Stomach (tissue), 9 donors: ENCODE data around the gene SUSD6. TPM values are rescaled to one million over a fixed set of nuclear protein-coding genes. Genes with fewer than 3 reads are reported as not detected.
"Not testable (repeated sequence)": the region's sequence is repeated elsewhere in the genome, so short reads cannot be mapped to it uniquely, and the experiment has no call there.

Experiments used
- DNase-seq, 2 donors: peaks; one replicate each; pipeline versions ENCODE4 v3.0.0 to v3.0.0-alpha.2; 2013 to 2019
- H3K27ac ChIP-seq, 5 donors: fragments of 200-600 bp in 4 of 5; sonication (generic) in 4 of 5; one replicate each; pipeline ENCODE4 v1.5.1; 2013 to 2019; ENCODE audit warnings: mild to moderate bottlenecking in 1 of 5, moderate library complexity in 1 of 5
- H3K27me3 ChIP-seq, 3 donors: fragments of 200-600 bp; sonication (generic); one replicate each; pipeline ENCODE4 v1.5.1; 2017 to 2019; ENCODE audit warnings: mixed run types in 1 of 3
- H3K36me3 ChIP-seq, 4 donors: fragments of 200-600 bp; sonication (generic); 1 replicate in 3 of 4; 2 replicates in 1 of 4; pipeline ENCODE4 v1.5.1; 2016 to 2019
- H3K4me1 ChIP-seq, 4 donors: fragments of 200-600 bp; sonication (generic); one replicate each; pipeline ENCODE4 v1.5.1; 2016 to 2019
- H3K4me3 ChIP-seq, 4 donors: fragments of 200-600 bp; sonication (generic) in 3 of 4; one replicate each; pipeline ENCODE4 v1.5.1; 2016 to 2019; ENCODE audit warnings: mild to moderate bottlenecking in 1 of 4
- H3K9me3 ChIP-seq, 4 donors: fragments of 200-600 bp; sonication (generic); one replicate each; pipeline ENCODE4 v1.5.1; 2016 to 2019
- CTCF ChIP-seq, 7 experiments: fragments of 450-650 bp in 4 of 7; fragments of 200-600 bp in 3 of 7; sonication (generic) in 3 of 7; IDR thresholded peaks; one replicate each; pipeline ENCODE4 v1.5.1; 2016 to 2019; ENCODE audit warnings: antibody characterized with exemption in 7 of 7, control low read depth in 2 of 7, mild to moderate bottlenecking in 1 of 7
- EP300 ChIP-seq: sonication (generic); formaldehyde crosslinking; IDR thresholded peaks from one replicate; pipeline ENCODE4 v1.6.1; 2017; ENCODE audit warnings: antibody characterized with exemption
- POLR2A ChIP-seq, 4 donors: fragments of 450-650 bp; IDR thresholded peaks; one replicate each; pipeline ENCODE4 v1.6.1; 2016; ENCODE audit warnings: antibody characterized with exemption in 4 of 4, control low read depth in 2 of 4, mild to moderate bottlenecking in 1 of 4, moderate library complexity in 1 of 4
- POLR2AphosphoS5 ChIP-seq, 3 donors: sonication (generic); formaldehyde crosslinking; IDR thresholded peaks; one replicate each; pipeline ENCODE4 v1.6.1; 2016; ENCODE audit warnings: antibody characterized with exemption in 3 of 3
- WGBS, 5 donors: extraction: QIAGEN DNeasy Blood & Tissue Kit in 3 of 5; methylation state at CpG; one replicate each; pipeline versions ENCODE4 v1.1.5 to v1.1.7; 2013 to 2018; 5-methylcytosine and 5-hydroxymethylcytosine counted together
- intact Hi-C: fragments of 100-400 bp; cut with DNase I; formaldehyde crosslinking; loops from one replicate; pipeline ENCODE4 v1.15.1; 2023; ENCODE audit warnings: low total_unique reads
- polyA plus RNA-seq, 3 donors: library from polyadenylated mRNA; stranded (reverse); fragments of 200-250 nt; gene quantifications; one replicate each; pipeline ENCODE4 v1.2.3, GENCODE V29; 2013
- total RNA-seq, 5 donors: library from RNA; depleted of rRNA; stranded (reverse); fragments of >200 nt; gene quantifications; one replicate each; pipeline versions ENCODE4 v1.1.0 to v1.2.3, GENCODE V29; 2014 to 2016
- donor health status: healthy with polysubstance abuse.
- donor health status: Bipolar disorder and iron deficiency.
- donor health status: healthy.

Gene SUSD6
- total and polyA plus RNA-seq, 8 donors, result 4.9 to 39.0 (median 24.7) TPM

- intact Hi-C loops, result no loop called here
- Histone ChIP-seq H3K9me3 (no peaks in the 10 kb centered on the region), H3K4me1 (peaks cover 0 to 16% (median 8%) of the 10 kb centered on the region in 4 donors), H3K36me3 (no peaks in the 10 kb centered on the region), H3K27ac (no peak overlapping the region), H3K27me3 (no peaks in the 10 kb centered on the region), H3K4me3 (no peak overlapping the region)
- WGBS, 5 donors, result 89 to 95% (median 92%) methylated on average over 5 of the region's 5 CpGs
- DNase-seq, result no peak
- TF ChIP-seq POLR2A (IDR thresholded peaks at IDR 0.05), result no peak
- no peak for TF ChIP-seq POLR2AphosphoS5 (IDR thresholded peaks at IDR 0.05)
Measured at GRCh38 chr14:69595336-69595735, 16.1 kb upstream of the SUSD6 start.

GRCh38 chr14:69599431-69599830 lies 12.0 kb upstream of the SUSD6 start:
- H3K4me1 ChIP-seq, H3K27ac ChIP-seq, intact Hi-C loops, H3K27me3 ChIP-seq, DNase-seq, H3K9me3 ChIP-seq, H3K4me3 ChIP-seq, H3K36me3 ChIP-seq: not testable (repeated sequence)
- WGBS, 5 donors, result 77 to 94% (median 91%) methylated on average over 5 of the region's 5 CpGs

- H3K36me3 ChIP-seq, result no peaks in the 10 kb centered on the region
- intact Hi-C loops, result loop anchor here (5.0 kb wide), 1 partner anchor 127 kb away; no protein-coding TSS in a partner anchor
Measured at GRCh38 chr14:69600304-69600891, 11.0 kb upstream of the SUSD6 start.

DNA sequence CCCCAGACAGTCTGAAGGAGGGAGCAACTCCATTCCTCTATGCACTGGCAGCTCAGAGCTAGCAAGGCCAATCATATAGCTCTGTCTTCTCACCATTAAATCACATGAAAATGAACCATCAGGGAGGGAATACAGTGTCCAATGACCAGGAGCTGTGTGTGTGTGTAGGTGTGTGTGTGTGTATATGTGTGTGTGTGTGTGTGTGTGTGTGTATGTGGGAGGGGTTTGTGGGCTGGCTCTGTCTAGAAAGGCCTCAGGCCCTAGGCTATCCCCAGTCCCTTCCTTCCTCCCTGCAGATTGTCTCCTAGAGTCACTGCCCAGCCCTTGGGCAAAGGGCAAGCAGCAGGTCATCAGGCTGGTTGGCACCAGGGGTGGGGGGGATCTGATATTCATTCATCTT lies 5.7 kb upstream of the SUSD6 start:
- H3K4me3 ChIP-seq, result no peak overlapping the region
- no peaks in the 10 kb centered on the region for H3K27me3 ChIP-seq
- no peak for DNase-seq
- intact Hi-C loops, result no loop called here
- no peak overlapping the region for H3K27ac ChIP-seq
- TF ChIP-seq POLR2A (IDR thresholded peaks at IDR 0.05) (no peak), EP300 (no peak), POLR2AphosphoS5 (IDR thresholded peaks at IDR 0.05) (no peak), CTCF (IDR thresholded peaks at IDR 0.05) (no peak)
- H3K9me3 ChIP-seq, result no peaks in the 10 kb centered on the region
- no peaks in the 10 kb centered on the region for H3K36me3 ChIP-seq
- peaks cover 4 to 31% (median 8%) of the 10 kb centered on the region in 4 donors for H3K4me1 ChIP-seq

More at GRCh38 chr14:69600304-69600891, 11.0 kb upstream of the SUSD6 start:
- Histone ChIP-seq H3K4me1 (no peaks in the 10 kb centered on the region), H3K9me3 (no peaks in the 10 kb centered on the region), H3K27ac (no peak overlapping the region), H3K4me3 (no peak overlapping the region), H3K27me3 (no peaks in the 10 kb centered on the region)
- no peak for TF ChIP-seq EP300
- TF ChIP-seq CTCF (IDR thresholded peaks at IDR 0.05), result no peak
- TF ChIP-seq POLR2AphosphoS5 (IDR thresholded peaks at IDR 0.05), result no peak
- TF ChIP-seq POLR2A (IDR thresholded peaks at IDR 0.05), result no peak
- no peak for DNase-seq
- 72 to 81% (median 79%) methylated on average over 3 of the region's 3 CpGs for WGBS, 5 donors

DNA sequence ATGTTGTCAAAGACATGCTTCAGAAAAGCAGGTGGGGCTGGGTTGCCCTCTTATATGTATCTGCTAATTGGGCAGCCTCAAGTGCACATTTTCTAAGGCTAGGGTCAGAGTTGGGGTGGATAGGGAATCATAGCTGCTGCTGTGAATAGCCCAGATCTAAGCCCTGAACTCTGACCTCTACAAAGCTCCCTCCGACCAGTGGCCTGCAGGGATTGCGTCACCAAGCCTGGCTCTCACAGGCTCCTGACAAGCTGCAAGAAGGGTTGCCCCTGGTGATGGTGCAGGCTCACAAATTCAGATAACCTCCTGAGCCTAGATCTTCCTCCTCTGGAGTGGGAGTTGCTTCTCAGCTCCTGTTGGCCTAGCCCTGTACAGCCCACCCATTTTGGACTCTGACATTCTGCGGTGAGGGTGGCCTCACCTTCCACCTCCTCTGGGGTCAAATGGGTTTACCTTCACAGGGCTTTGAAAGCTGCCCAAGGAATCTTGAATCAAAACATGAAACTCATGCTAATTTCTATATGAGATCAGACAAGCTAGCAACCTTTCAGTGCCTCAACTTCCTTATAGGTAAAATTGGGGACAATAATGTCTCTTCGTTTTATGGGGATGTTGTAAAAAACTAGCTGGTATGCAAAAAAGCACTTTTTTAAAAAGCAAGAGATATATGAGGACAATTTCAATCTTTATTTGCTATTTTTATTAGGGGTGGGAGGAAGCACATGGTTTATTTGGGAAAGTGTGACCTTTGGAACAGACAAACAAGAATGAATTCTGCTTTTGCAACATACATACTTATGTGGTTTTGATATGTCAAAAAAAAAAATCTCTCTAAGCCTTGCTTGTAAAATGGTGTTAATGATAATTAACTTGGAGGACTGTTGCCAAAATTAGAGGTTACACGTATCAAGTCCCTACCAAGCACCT lies 4.9 kb upstream of the SUSD6 start:
- Histone ChIP-seq H3K27ac (no peak overlapping the region), H3K4me1 (peaks cover 7 to 35% (median 11%) of the 10 kb centered on the region in 4 donors), H3K27me3 (no peaks in the 10 kb centered on the region), H3K4me3 (no peak overlapping the region), H3K9me3 (no peaks in the 10 kb centered on the region), H3K36me3 (no peaks in the 10 kb centered on the region)
- intact Hi-C loops, result no loop called here
- TF ChIP-seq POLR2AphosphoS5 (IDR thresholded peaks at IDR 0.05) (no peak), CTCF (IDR thresholded peaks at IDR 0.05) (no peak), EP300 (no peak), POLR2A (IDR thresholded peaks at IDR 0.05) (no peak)
- DNase-seq, result no peak
- WGBS, 5 donors, result 70 to 84% (median 79%) methylated on average over 5 of the region's 5 CpGs
